HepG2 (cell line): ENCODE measurements around the gene SNAP47. TPM values are rescaled to one million over a fixed set of nuclear protein-coding genes. Genes with fewer than 3 reads are reported as not detected.

Experiments used
- ARNT ChIP-seq: fragments of 450-650 bp; IDR thresholded peaks from 2 replicates; pipeline ENCODE4 v1.6.1; 2017
- ELK4 ChIP-seq: sonication (generic); formaldehyde crosslinking; IDR thresholded peaks from 2 replicates; pipeline ENCODE4 v1.9.0; 2021; ENCODE audit warnings: missing genetic modification reagents, borderline replicate concordance
- FOSL2 ChIP-seq: sonication (generic); formaldehyde crosslinking; IDR thresholded peaks from 2 replicates; pipeline ENCODE4 v1.4.0; 2020; ENCODE audit warnings: missing genetic modification reagents
- JUNB ChIP-seq: sonication (generic); formaldehyde crosslinking; IDR thresholded peaks from 2 replicates; pipeline ENCODE4 v1.8.0; 2022; ENCODE audit warnings: missing genetic modification reagents, mild to moderate bottlenecking, borderline replicate concordance
- KDM1A ChIP-seq: IDR thresholded peaks from 2 replicates; pipeline ENCODE4 v1.6.1; 2016; ENCODE audit warnings: missing compliant biosample characterization
- MXD3 ChIP-seq: IDR thresholded peaks from 2 replicates; pipeline ENCODE4 v1.6.1; 2016; ENCODE audit warnings: mild to moderate bottlenecking, missing biosample characterization, missing genetic modification reagents
- MXI1 ChIP-seq: IDR thresholded peaks from 3 replicates; pipeline ENCODE4 v1.6.1; 2012; ENCODE audit warnings: low read depth, low read length, inconsistent platforms, borderline replicate concordance
- SIN3A ChIP-seq: IDR thresholded peaks from 2 replicates; pipeline ENCODE4 v1.6.1; 2011; ENCODE audit warnings: low read depth, mild to moderate bottlenecking, control low read depth, low read length, borderline replicate concordance
- SMARCE1 ChIP-seq: fragments of 450-650 bp; IDR thresholded peaks from 2 replicates; pipeline ENCODE4 v1.6.1; 2017; ENCODE audit warnings: borderline replicate concordance
- SRSF1 ChIP-seq: fragments of 200-400 bp; formaldehyde crosslinking; optimal IDR thresholded peaks from 2 replicates; pipeline ENCODE3; 2017; ENCODE audit warnings: mild to moderate bottlenecking, low read depth, low read length, moderate library complexity
- SRY ChIP-seq: sonication (generic); formaldehyde crosslinking; IDR thresholded peaks from 2 replicates; pipeline ENCODE4 v1.8.0; 2022; ENCODE audit warnings: mild to moderate bottlenecking, missing genetic modification reagents
- TP53 ChIP-seq: sonication (generic); formaldehyde crosslinking; conservative IDR thresholded peaks from 2 replicates; pipeline ENCODE4 v1.4.0; 2020; ENCODE audit warnings: missing genetic modification reagents
- ZBTB26 ChIP-seq: IDR thresholded peaks from 2 replicates; pipeline ENCODE4 v1.6.1; 2016; ENCODE audit warnings: missing compliant biosample characterization, missing genetic modification reagents, borderline replicate concordance
- ZFP82 ChIP-seq: sonication (generic); formaldehyde crosslinking; IDR thresholded peaks from 2 replicates; pipeline ENCODE4 v1.5.1; 2020; ENCODE audit warnings: mild to moderate bottlenecking, missing genetic modification reagents, borderline replicate concordance
- ZFP91 ChIP-seq: sonication (generic); formaldehyde crosslinking; IDR thresholded peaks from 2 replicates; pipeline ENCODE4 v1.9.0; 2022; ENCODE audit warnings: missing genetic modification reagents, mild to moderate bottlenecking, borderline replicate concordance
- ZNF326 ChIP-seq: sonication (generic); formaldehyde crosslinking; IDR thresholded peaks from 2 replicates; pipeline ENCODE4 v1.4.0; 2020; ENCODE audit warnings: missing genetic modification reagents, borderline replicate concordance
- ZNF430 ChIP-seq: sonication (generic); formaldehyde crosslinking; IDR thresholded peaks from 2 replicates; pipeline ENCODE4 v1.9.0; 2021; ENCODE audit warnings: mild to moderate bottlenecking, missing genetic modification reagents
- ZNF660 ChIP-seq: sonication (generic); formaldehyde crosslinking; IDR thresholded peaks from 2 replicates; pipeline ENCODE4 v1.5.1; 2020; ENCODE audit warnings: mild to moderate bottlenecking, low read depth, missing genetic modification reagents, borderline replicate concordance
- ZNF703 ChIP-seq: sonication (generic); formaldehyde crosslinking; IDR thresholded peaks from 2 replicates; pipeline ENCODE4 v1.5.1; 2020; ENCODE audit warnings: missing genetic modification reagents, mild to moderate bottlenecking, moderate library complexity, borderline replicate concordance
- polyA plus RNA-seq, 8 experiments: library from polyadenylated mRNA; depleted of rRNA in 3 of 8; stranded (reverse) in 7 of 8; unstranded in 1 of 8; fragments of >200 nt; fragmentation: Illumina TruSeq in 4 of 8; extraction: Trizol in 4 of 8; gene quantifications; 2 replicates each; pipeline versions ENCODE4 v1.2.1 to v1.2.3, GENCODE V29; 2011 to 2016; ENCODE audit warnings: low read depth in 4 of 8, missing spikeins in 1 of 8, mixed read lengths in 1 of 8; ENCODE audit not compliant: insufficient read depth in 1 of 8
- total RNA-seq, 5 experiments: library from RNA; depleted of rRNA; stranded (reverse); fragments of >200 nt; fragmentation: Illumina TruSeq; extraction: Trizol; gene quantifications; 2 replicates each; pipeline ENCODE4 v1.2.3, GENCODE V29; 2016; ENCODE audit warnings: low read depth in 1 of 5
- TF ChIP-seq, protein P1 (sequence below): sonication (generic); formaldehyde crosslinking; IDR thresholded peaks from 2 replicates; pipeline ENCODE4 v1.4.0; 2020; ENCODE audit warnings: mild to moderate bottlenecking, missing genetic modification reagents
- TF ChIP-seq, protein P2 (sequence below): sonication (generic); formaldehyde crosslinking; IDR thresholded peaks from 2 replicates; pipeline ENCODE4 v1.4.0; 2020; ENCODE audit warnings: missing genetic modification reagents, low read depth, mild to moderate bottlenecking, borderline replicate concordance

The SNAP47 gene
- total and polyA plus RNA-seq, 2 of the 13 experiments (the other 11 are each of a cell fraction or from before 2014, with no cell fraction given), result 13.6 to 25.1 TPM

GRCh38 chr1:227734856-227735538 lies at the start of gene SNAP47, which contains the start of gene JMJD4 (continued):
- 0 out of 2 replicates have a peak, but pooled peaks have one; percentile 52 for TF ChIP-seq SRY (CRISPR knock-in tag)
- peak; percentile 50 for TF ChIP-seq SRSF1
- no peak for TF ChIP-seq ZNF326 (CRISPR knock-in tag)
- peak; percentile 39; the same call in 1 of the 2 replicates for TF ChIP-seq ZNF430 (CRISPR knock-in tag)
- TF ChIP-seq, protein P1, sequence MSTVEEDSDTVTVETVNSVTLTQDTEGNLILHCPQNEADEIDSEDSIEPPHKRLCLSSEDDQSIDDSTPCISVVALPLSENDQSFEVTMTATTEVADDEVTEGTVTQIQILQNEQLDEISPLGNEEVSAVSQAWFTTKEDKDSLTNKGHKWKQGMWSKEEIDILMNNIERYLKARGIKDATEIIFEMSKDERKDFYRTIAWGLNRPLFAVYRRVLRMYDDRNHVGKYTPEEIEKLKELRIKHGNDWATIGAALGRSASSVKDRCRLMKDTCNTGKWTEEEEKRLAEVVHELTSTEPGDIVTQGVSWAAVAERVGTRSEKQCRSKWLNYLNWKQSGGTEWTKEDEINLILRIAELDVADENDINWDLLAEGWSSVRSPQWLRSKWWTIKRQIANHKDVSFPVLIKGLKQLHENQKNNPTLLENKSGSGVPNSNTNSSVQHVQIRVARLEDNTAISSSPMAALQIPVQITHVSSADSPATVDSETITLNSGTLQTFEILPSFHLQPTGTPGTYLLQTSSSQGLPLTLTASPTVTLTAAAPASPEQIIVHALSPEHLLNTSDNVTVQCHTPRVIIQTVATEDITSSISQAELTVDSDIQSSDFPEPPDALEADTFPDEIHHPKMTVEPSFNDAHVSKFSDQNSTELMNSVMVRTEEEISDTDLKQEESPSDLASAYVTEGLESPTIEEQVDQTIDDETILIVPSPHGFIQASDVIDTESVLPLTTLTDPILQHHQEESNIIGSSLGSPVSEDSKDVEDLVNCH, result no peak
- peak; percentile 84; the same call in 2 of the 3 replicates for TF ChIP-seq MXI1
- TF ChIP-seq FOSL2 (CRISPR knock-in tag), result peak; percentile 71
- TF ChIP-seq TP53 (CRISPR knock-in tag), result 0 out of 2 replicates have a peak, but pooled peaks have one; percentile 79
- TF ChIP-seq ZBTB26 (CRISPR knock-in tag), result peak; percentile 78; the same call in 1 of the 2 replicates
- peak; percentile 92; the same call in 1 of the 2 replicates for TF ChIP-seq MXD3 (CRISPR knock-in tag)
- TF ChIP-seq KDM1A (CRISPR knock-in tag), result no peak
- no peak for TF ChIP-seq ZNF660 (CRISPR knock-in tag)
- peak; percentile 91 for TF ChIP-seq ZFP82
- TF ChIP-seq, protein P2, sequence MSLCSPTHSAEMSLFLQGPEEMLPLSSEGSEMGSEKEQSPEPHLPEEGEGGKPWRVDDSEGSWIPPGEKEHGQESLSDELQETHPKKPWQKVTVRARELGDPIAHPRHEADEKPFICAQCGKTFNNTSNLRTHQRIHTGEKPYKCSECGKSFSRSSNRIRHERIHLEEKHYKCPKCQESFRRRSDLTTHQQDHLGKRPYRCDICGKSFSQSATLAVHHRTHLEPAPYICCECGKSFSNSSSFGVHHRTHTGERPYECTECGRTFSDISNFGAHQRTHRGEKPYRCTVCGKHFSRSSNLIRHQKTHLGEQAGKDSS (CRISPR knock-in tag), result peak; percentile 87; the same call in 1 of the 2 replicates
- TF ChIP-seq ELK4 (CRISPR knock-in tag), result no peak; the same call in 1 of the 2 replicates
- TF ChIP-seq SIN3A, result peak; percentile 70; the same call in 1 of the 2 replicates
- TF ChIP-seq ZFP91 (CRISPR knock-in tag), result peak; percentile 97
- peak; percentile 85; the same call in 1 of the 2 replicates for TF ChIP-seq ZNF703 (CRISPR knock-in tag)
- TF ChIP-seq SMARCE1, result no peak
- no peak for TF ChIP-seq JUNB (CRISPR knock-in tag)
- TF ChIP-seq ARNT, result no peak
